ENCODE results near the gene MRPL44. TPM values are rescaled to one million over a fixed set of nuclear protein-coding genes. Genes with fewer than 3 reads are reported as not detected.

The MRPL44 gene
- total RNA-seq, 2 experiments from 2014 or later: 37.5 to 39.7 TPM

DNA sequence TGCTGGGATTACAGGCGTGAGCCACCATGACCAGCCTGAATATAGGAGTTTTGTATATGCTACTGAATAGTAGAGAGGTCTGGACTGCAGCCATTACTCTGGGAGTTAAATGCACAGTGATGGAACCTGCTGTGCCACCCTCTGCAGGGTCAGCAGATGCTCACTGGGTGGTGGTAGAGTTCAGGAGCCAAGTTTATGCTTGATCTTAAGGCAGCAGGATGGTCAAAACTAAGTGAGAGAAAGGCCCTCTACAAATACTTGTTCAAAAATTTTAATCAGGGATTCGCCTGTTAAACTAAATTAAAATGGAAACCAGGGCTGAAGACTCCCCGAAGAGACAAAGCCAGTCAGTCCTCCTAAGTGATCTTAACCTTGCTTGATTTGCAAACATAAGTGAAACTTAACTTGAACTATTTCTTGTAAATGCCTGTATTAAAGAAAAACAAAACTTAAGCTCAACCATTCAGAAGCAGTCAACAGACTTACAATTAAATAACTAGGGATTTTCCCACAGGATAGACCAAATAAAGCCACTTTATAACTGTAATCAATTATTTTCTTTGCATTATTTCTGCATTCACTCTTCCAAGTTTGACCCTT, 7.9 kb upstream of the MRPL44 start:
- Mint-ChIP-seq H3K9me3 (ENCODE audit: low read depth) (no peaks in the 10 kb centered on the region), H3K27me3 (no peaks in the 10 kb centered on the region), H3K27ac (peak overlapping the region; percentile 87), H3K4me1 (peaks cover 66% of the 10 kb centered on the region), H3K36me3 (ENCODE audit: low read depth) (peaks cover 2% of the 10 kb centered on the region), H3K4me3 (no peak overlapping the region)
- peak; percentile 35 for DNase-seq
- ChIA-PET CTCF (interaction anchor here (0.6 to 1.8 kb wide), 5 partner anchors 8 to 336 kb away, joined by 3 to 8 read pairs (median 4); no protein-coding TSS in a partner anchor), POLR2A (interaction anchor here (1.4 kb wide), 1 partner anchor 7 kb away, joined by 5 read pairs; no protein-coding TSS in a partner anchor)
- intact Hi-C loops (cut with DNase I, micrococcal nuclease): loop anchor here (5.0 to 10.0 kb wide), 2 partner anchors 255 to 1527 kb away; partner anchors contain the start of gene SGPP2 (in 1 of the 2)
- ATAC-seq: peak; percentile 18

DNA sequence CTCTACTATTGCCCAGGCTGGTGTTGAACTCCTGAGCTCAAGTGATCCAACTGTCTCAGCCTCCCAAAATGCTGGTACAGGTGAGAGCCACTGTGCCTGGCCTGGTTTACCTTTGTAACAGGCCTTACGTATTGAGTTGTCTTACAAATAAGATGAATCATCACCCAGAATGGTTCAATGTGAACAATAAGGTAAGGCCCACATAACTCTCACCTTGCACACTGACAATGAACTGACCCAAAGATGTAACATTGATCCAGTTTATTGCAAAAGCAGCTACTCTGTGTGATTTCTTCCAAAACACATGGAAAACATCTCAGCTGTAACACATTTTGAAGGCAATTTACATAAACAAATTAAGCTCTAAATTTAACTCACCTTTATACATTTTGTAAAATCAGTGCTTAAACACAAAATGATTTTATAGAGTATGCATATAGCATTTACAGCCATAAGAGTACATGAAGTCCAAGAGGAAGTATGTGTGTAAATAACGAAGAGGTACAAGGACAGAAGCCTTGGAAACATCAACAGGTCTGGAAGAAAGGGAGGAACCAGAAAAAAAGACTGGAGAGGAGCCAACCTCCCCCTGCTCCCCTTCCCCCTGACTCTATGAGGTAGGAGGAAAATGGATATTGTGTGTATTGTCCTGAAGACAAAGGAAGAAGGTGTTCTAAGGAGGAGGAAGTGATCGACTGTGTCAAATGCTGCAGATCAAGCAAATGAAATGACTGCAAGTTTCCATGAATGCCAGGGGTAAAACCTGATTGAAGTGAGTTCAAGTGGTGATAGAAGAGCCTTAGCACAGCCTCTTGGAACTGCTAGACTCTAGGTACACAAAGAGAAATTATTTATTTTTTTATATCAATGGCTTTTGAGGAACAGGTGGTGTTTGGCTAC, 6.6 kb upstream of the MRPL44 start:
- peaks cover 77% of the 10 kb centered on the region for H3K4me1 Mint-ChIP-seq
- no peaks in the 10 kb centered on the region for H3K27me3 Mint-ChIP-seq
- H3K4me3 Mint-ChIP-seq: no peak overlapping the region
- peak; percentile 47 for ATAC-seq
- H3K36me3 Mint-ChIP-seq (ENCODE audit: low read depth): no peaks in the 10 kb centered on the region
- DNase-seq: no peak
- CTCF ChIA-PET: interaction anchor here (1.6 to 1.8 kb wide), 2 partner anchors 9 to 15 kb away, joined by 4 to 8 read pairs; no protein-coding TSS in a partner anchor
- H3K27ac Mint-ChIP-seq: peak overlapping the region; percentile 87
- H3K9me3 Mint-ChIP-seq (ENCODE audit: low read depth): no peaks in the 10 kb centered on the region
- POLR2A ChIA-PET: interaction anchor here (1.4 kb wide), 1 partner anchor 9 kb away, joined by 5 read pairs; no protein-coding TSS in a partner anchor
- intact Hi-C loops (cut with DNase I, micrococcal nuclease): loop anchor here in 1 of 2 experiments (5.0 kb wide), 1 partner anchor 1092 kb away; the partner anchor contains the start of gene DOCK10

DNA sequence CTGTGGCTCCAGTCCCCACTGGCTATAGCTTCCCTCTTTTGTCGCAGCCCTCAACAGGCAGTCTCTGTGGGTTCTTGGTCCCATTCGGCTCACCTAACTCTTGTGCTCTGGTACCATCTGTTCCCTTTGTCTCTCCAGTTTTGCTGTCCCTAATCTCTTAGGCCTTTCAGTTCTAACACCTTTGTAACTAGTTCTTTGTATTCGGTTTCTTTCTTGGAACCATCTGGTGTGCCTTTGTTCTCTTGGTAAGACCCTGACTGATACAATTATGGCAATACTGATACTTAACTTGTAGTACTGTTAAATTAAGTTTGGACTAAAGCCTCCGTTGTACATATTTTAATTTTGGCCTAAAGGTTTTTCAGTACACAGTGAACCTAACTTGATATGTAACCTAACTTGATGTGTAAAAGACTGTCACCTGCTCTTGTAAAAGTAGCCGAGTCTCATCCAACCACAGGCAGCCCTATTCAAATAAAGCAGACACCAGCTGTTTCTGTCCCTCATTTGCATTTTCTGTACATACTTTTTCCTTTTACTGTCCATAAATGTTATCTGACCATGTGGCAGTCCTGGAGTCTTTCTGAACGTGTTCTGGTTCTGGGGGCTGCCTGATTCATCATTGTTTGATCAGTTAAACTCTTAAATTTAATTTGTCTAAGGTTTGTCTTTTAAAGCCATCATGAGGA, 4.8 kb upstream of the MRPL44 start:
- H3K27me3 Mint-ChIP-seq: no peaks in the 10 kb centered on the region
- no peaks in the 10 kb centered on the region for H3K36me3 Mint-ChIP-seq (ENCODE audit: low read depth)
- H3K27ac Mint-ChIP-seq: no peak overlapping the region
- no peaks in the 10 kb centered on the region for H3K9me3 Mint-ChIP-seq (ENCODE audit: low read depth)
- intact Hi-C loops (cut with DNase I, micrococcal nuclease): loop anchor here in 1 of 2 experiments (5.0 kb wide), 1 partner anchor 1090 kb away; the partner anchor contains the start of gene DOCK10
- DNase-seq: no peak
- ChIA-PET POLR2A (no interaction called here), CTCF (no interaction called here)
- H3K4me3 Mint-ChIP-seq: no peak overlapping the region
- ATAC-seq: no peak
- H3K4me1 Mint-ChIP-seq: peaks cover 74% of the 10 kb centered on the region

DNA sequence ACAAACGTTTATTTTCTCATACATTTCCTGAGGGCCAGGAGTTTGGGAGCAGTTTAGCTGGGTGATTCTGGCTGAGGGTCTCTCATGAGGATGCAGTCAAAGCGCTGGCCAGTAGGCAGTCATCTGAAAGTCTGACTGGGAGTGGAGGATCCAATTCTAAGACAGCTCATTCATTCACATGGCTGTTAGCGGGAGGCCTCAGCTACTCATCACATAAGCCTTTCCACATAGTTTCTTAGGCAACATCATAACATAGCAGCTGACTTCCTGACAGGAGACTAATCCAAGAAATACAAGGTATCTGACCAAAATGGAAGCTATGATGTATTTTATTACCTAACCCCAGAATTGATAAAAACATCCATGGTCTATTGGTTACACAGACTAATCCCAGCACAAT, 2.9 kb upstream of the MRPL44 start:
- POLR2A ChIA-PET: no interaction called here
- DNase-seq: no peak
- no peak overlapping the region for H3K4me3 Mint-ChIP-seq
- peak overlapping the region; percentile 25 for H3K27ac Mint-ChIP-seq
- no peak for ATAC-seq
- peaks cover under 1% of the 10 kb centered on the region for H3K36me3 Mint-ChIP-seq (ENCODE audit: low read depth)
- intact Hi-C loops (cut with DNase I, micrococcal nuclease): loop anchor here in 1 of 2 experiments (2.0 to 5.0 kb wide), 2 partner anchors 1088 to 1298 kb away; partner anchors contain the start of genes DOCK10 and FARSB
- CTCF ChIA-PET: interaction anchor here (0.6 to 2.9 kb wide), 5 partner anchors 10 to 415 kb away, joined by 3 to 10 read pairs (median 4); no protein-coding TSS in a partner anchor
- H3K4me1 Mint-ChIP-seq: peaks cover 67% of the 10 kb centered on the region
- H3K27me3 Mint-ChIP-seq: no peaks in the 10 kb centered on the region
- no peaks in the 10 kb centered on the region for H3K9me3 Mint-ChIP-seq (ENCODE audit: low read depth)

DNA sequence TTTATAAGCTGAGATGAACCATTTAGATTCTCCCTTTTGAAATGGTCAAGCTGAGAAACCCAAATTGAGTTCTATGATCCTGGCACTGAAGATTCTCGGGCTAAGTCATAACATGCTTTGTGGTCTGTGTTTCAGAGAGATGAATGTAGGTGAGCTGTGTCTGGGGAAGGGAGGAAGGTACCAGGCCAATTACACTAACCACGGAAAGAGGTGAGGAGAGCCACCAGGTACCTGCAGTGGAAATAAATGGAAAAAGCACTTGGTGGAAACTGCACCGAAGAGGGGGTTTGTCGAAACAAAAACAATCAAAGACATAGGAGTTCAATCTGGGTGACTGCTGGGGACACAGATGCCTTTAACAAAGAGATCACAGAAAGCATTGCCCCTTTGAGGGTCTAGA, 963 bp upstream of the MRPL44 start:
- no peaks in the 10 kb centered on the region for H3K27me3 Mint-ChIP-seq
- DNase-seq (no peak), ATAC-seq (peak; percentile 45)
- H3K36me3 Mint-ChIP-seq (ENCODE audit: low read depth): peaks cover 19% of the 10 kb centered on the region
- H3K27ac Mint-ChIP-seq: peak overlapping the region; percentile 80
- ChIA-PET POLR2A (interaction anchor here (0.6 to 1.0 kb wide), 3 partner anchors 14 to 1379 kb away, joined by 3 to 5 read pairs (median 3); no protein-coding TSS in a partner anchor), CTCF (interaction anchor here (2.6 to 2.9 kb wide), 2 partner anchors 14 to 15 kb away, joined by 9 to 10 read pairs; no protein-coding TSS in a partner anchor)
- H3K4me1 Mint-ChIP-seq: peaks cover 68% of the 10 kb centered on the region
- H3K4me3 Mint-ChIP-seq: peak overlapping the region; percentile 94
- intact Hi-C loops (cut with DNase I, micrococcal nuclease): loop anchor here (2.0 to 5.0 kb wide), 5 partner anchors 59 to 631 kb away; partner anchors contain the start of genes AP1S3 (in 1 of the 2), CUL3 (in 1 of the 2) and SERPINE2 (in 1 of the 2)
- H3K9me3 Mint-ChIP-seq (ENCODE audit: low read depth): no peaks in the 10 kb centered on the region

DNA sequence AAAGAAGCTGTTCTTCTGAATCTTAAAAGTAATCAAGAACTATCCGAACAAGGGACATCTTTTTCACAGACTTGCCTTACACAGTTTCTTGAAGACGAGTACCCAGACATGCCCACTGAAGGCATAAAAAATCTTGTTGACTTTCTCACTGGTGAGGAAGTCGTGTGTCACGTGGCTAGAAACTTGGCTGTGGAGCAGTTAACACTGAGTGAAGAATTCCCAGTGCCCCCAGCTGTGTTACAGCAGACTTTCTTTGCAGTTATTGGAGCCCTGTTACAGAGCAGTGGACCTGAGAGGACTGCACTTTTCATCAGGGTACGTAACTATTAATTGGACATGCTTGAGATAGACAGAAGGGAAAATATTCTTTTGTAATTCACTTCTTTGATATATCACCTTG, 2.4 kb downstream of the MRPL44 start:
- intact Hi-C loops (cut with DNase I, micrococcal nuclease): loop anchor here (5.0 to 10.0 kb wide), 5 partner anchors 78 to 825 kb away; partner anchors contain the start of genes AP1S3 (in 1 of the 2), CUL3 (in 1 of the 2) and SERPINE2 (in 1 of the 2)
- no peak for DNase-seq
- peaks cover 64% of the 10 kb centered on the region for H3K4me1 Mint-ChIP-seq
- ATAC-seq: no peak
- ChIA-PET CTCF (interaction anchor here (3.7 kb wide), 1 partner anchor 11 kb away, joined by 52 read pairs; no protein-coding TSS in a partner anchor), POLR2A (no interaction called here)
- H3K27ac Mint-ChIP-seq: peak overlapping the region; percentile 30
- peak overlapping the region; percentile 35 for H3K4me3 Mint-ChIP-seq
- H3K9me3 Mint-ChIP-seq (ENCODE audit: low read depth): no peaks in the 10 kb centered on the region
- H3K36me3 Mint-ChIP-seq (ENCODE audit: low read depth): peaks cover 36% of the 10 kb centered on the region
- H3K27me3 Mint-ChIP-seq: no peaks in the 10 kb centered on the region

DNA sequence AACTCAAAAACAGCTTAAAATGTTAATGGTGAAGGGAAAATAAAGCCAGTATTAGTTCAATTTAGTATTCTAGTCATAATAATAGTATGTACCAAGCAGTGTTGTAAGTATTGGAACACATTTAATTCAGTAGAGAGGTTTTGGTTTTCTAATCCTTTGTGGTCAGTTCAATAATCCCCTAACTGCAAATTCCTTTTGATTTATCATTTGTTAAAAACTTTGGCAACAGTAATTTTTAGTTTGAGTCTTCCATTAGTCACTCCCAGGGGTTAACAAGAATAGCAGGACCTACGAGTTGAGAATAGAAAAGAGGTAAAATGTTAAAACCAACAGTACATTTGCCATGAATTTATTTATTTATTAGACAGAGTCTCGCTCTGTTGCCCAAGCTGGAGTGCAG, 10.7 kb downstream of the MRPL44 start:
- ATAC-seq (no peak), DNase-seq (no peak)
- CTCF ChIA-PET: interaction anchor here (0.6 to 8.4 kb wide), 6 partner anchors 11 to 317 kb away, joined by 3 to 199 read pairs (median 3); partner anchors contain the start of gene MRPL44
- Mint-ChIP-seq H3K4me1 (peaks cover 18% of the 10 kb centered on the region), H3K36me3 (ENCODE audit: low read depth) (peaks cover 17% of the 10 kb centered on the region), H3K9me3 (ENCODE audit: low read depth) (no peaks in the 10 kb centered on the region), H3K4me3 (no peak overlapping the region), H3K27me3 (no peaks in the 10 kb centered on the region), H3K27ac (no peak overlapping the region)
- POLR2A ChIA-PET: no interaction called here
- intact Hi-C loops (cut with DNase I, micrococcal nuclease): loop anchor here in 1 of 2 experiments (10.0 kb wide), 1 partner anchor 817 kb away; no protein-coding TSS in a partner anchor

DNA sequence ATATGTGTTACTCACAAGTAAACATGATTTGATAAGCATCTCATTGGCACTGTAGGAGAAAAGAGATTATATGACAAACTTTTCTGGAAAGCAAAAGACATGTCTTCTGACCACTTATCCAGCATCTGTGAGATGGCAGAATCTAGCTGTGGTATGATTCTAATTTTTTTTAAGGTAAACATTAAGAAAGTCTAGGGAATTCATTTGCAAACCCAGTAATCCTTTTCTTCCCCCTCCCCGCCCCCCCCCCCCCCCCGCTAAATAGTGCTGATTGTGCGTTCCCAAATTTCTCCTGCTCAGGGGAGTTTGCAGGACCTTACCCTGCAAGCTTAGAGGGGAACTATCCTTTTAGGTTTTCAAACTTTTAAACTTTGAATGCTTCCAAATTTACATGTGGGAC, 12.1 kb downstream of the MRPL44 start:
- POLR2A ChIA-PET: no interaction called here
- ATAC-seq: no peak
- peaks cover 16% of the 10 kb centered on the region for H3K36me3 Mint-ChIP-seq (ENCODE audit: low read depth)

DNA sequence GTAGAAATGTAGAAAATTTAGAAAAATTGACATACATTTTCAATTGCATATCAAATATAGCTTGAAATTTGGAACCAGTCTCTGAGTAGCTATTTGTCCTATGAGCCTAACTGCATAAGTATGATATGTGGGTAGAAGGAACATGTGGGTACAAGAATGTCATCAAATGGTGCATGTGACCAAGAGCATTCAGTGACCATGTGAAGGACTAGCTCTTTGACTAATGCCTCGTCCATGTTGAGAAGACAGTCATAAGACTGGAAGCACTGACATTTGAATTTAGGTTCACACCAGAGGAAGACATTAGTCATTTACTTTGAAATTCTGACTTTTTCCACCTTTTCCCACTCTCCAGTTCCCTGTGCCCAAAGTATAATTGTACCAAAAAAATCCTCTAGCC, 12.6 kb downstream of the MRPL44 start:
- intact Hi-C loops (cut with DNase I, micrococcal nuclease): loop anchor here (1.0 to 10.0 kb wide), 7 partner anchors 23 to 815 kb away; no protein-coding TSS in a partner anchor
- POLR2A ChIA-PET: no interaction called here
- ATAC-seq: peak; percentile 63

More for the DNA sequence above, 12.1 kb downstream of the MRPL44 start:
- CTCF ChIA-PET: interaction anchor here (0.7 to 8.4 kb wide), 29 partner anchors 8 to 998 kb away, joined by 3 to 199 read pairs (median 5); partner anchors contain the start of gene MRPL44
- H3K4me3 Mint-ChIP-seq: no peak overlapping the region
- H3K9me3 Mint-ChIP-seq (ENCODE audit: low read depth): no peaks in the 10 kb centered on the region
- H3K27me3 Mint-ChIP-seq: no peaks in the 10 kb centered on the region
- no peak for DNase-seq
- peaks cover 14% of the 10 kb centered on the region for H3K4me1 Mint-ChIP-seq
- H3K27ac Mint-ChIP-seq: no peak overlapping the region
- intact Hi-C loops (cut with DNase I, micrococcal nuclease): loop anchor here in 1 of 2 experiments (10.0 kb wide), 1 partner anchor 815 kb away; no protein-coding TSS in a partner anchor

More for the DNA sequence above, 12.6 kb downstream of the MRPL44 start:
- Mint-ChIP-seq H3K27ac (peak overlapping the region; percentile 19), H3K9me3 (ENCODE audit: low read depth) (no peaks in the 10 kb centered on the region), H3K36me3 (ENCODE audit: low read depth) (peaks cover 12% of the 10 kb centered on the region), H3K4me1 (peaks cover 14% of the 10 kb centered on the region), H3K4me3 (no peak overlapping the region), H3K27me3 (no peaks in the 10 kb centered on the region)
- DNase-seq: no peak
- CTCF ChIA-PET: interaction anchor here (0.6 to 8.4 kb wide), 46 partner anchors 9 to 998 kb away, joined by 3 to 199 read pairs (median 4); partner anchors contain the start of genes MRPL44 and WDFY1
